Measurements from ENCODE around the gene TGM5.

TGM5 gene

GRCh38 chr15:43241100-43241499 lies 25.6 kb downstream of the TGM5 start:
- H3K27ac ChIP-seq, result no peak overlapping the region
- no peak for TF ChIP-seq CTCF (conservative IDR thresholded peaks at IDR 0.05)
- no peak for TF ChIP-seq ZFX (IDR thresholded peaks at IDR 0.05)

- TF ChIP-seq CTCF (conservative IDR thresholded peaks at IDR 0.05) (no peak), ZFX (IDR thresholded peaks at IDR 0.05) (no peak)
- no peak overlapping the region for H3K27ac ChIP-seq
Observed at GRCh38 chr15:43239732-43240491, 26.8 kb downstream of the TGM5 start.

GRCh38 chr15:43238671-43239131 lies 28.0 kb downstream of the TGM5 start:
- H3K27ac ChIP-seq, result no peak overlapping the region
- TF ChIP-seq ZFX (IDR thresholded peaks at IDR 0.05) (no peak), CTCF (conservative IDR thresholded peaks at IDR 0.05) (no peak)

- H3K27ac ChIP-seq, result no peak overlapping the region
- no peak for TF ChIP-seq CTCF (conservative IDR thresholded peaks at IDR 0.05)
- TF ChIP-seq ZFX (IDR thresholded peaks at IDR 0.05), result no peak
Observed at GRCh38 chr15:43237842-43238470, 28.8 kb downstream of the TGM5 start.

DNA sequence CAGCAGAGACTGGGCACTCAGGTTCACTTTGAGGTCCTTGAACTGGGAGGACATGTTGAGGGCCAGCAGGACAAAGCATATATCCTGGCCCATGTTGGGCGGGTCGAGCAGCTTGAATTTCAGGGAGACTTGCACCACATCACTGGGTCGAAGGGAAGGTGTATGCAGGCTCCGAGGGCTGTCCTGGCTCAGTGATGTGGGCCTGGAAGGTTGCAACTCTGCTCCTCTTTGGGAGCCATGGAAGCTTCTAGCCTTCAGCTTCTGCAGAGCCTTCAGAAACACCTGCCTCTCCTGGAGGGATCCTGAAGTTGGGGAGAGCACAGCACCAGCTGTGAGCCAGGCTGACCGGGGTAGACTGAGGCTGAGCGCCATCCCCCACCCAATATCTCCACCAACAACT lies 31.2 kb downstream of the TGM5 start:
- no peak overlapping the region for H3K27ac ChIP-seq
- TF ChIP-seq CTCF (conservative IDR thresholded peaks at IDR 0.05), result no peak
- no peak for TF ChIP-seq ZFX (IDR thresholded peaks at IDR 0.05)

GRCh38 chr15:43232289-43232874 lies 34.3 kb downstream of the TGM5 start:
- H3K27ac ChIP-seq, result no peak overlapping the region
- TF ChIP-seq ZFX (IDR thresholded peaks at IDR 0.05), result no peak
- no peak for TF ChIP-seq CTCF (conservative IDR thresholded peaks at IDR 0.05)

DNA sequence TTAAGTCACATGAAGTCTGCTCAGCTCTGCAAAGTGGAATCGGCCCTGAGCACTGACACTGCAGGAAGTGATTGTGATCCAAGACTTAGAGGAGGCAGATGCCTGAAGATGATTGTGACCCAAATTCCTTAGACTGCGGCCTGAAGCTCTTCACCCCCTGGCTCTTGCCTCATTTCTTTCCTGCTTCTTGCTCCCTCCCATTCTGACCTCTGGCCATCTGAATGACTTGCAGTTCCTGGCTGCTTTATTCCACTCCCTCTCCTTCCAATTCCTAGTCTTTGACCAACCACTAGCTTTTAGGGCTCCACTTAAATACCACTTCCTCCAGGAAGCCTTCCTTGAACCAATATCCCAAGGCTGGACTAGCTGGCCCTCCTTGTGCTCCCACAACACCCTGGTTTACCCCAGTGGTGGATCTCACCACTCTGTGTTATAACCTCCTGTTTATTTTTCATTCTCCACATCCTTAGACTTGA lies 36.0 kb downstream of the TGM5 start:
- H3K27ac ChIP-seq, result no peak overlapping the region

More for the DNA sequence above, 36.0 kb downstream of the TGM5 start:
- TF ChIP-seq ZFX (IDR thresholded peaks at IDR 0.05) (no peak), CTCF (conservative IDR thresholded peaks at IDR 0.05) (no peak)
